ENCODE data around the gene IL1F10. TPM values are rescaled to one million over a fixed set of nuclear protein-coding genes. Genes with fewer than 3 reads are reported as not detected.
A peak's percentile ranks its signal among the peaks of the same experiment; 100 is the strongest.

Gene IL1F10
- total RNA-seq, 1 experiment from 2014 or later, result not detected

DNA sequence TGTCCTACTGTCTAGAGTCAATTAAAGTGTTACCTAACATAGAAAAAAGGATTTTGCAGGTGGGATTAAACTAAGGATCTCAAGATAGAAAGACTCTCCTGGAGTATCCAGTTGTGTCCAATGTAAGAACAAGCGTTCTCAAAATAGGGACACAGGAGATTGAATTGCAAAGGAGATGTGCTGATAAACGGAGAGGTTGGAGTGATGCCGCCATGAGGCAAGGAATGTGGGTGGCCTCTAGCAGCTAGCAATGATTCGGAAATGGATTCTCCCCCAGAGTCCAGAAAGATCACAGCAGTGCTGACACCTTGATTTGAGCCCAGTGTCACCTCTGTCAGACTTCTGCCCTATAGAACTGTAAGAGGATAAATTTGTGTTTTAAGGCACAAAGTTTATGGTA lies 35.5 kb downstream of the IL1F10 start:
- Histone ChIP-seq H3K4me1 (ENCODE audit: insufficient read depth, low read length, poor library complexity, severe bottlenecking) (no peaks in the 10 kb centered on the region), H3K27ac (ENCODE audit: low read depth, low read length, poor library complexity, severe bottlenecking) (no peak overlapping the region), H3K27me3 (replicated peaks; ENCODE audit: insufficient read depth, low read depth, low read length, poor library complexity) (peaks cover 3% of the 10 kb centered on the region), H3K9me3 (ENCODE audit: low read depth, low read length, poor library complexity, severe bottlenecking) (no peaks in the 10 kb centered on the region), H3K4me3 (ENCODE audit: low read depth, low read length, poor library complexity, severe bottlenecking) (no peak overlapping the region), H3K36me3 (ENCODE audit: insufficient read depth, low read length, poor library complexity, severe bottlenecking) (no peaks in the 10 kb centered on the region)
- TF ChIP-seq, protein P1, sequence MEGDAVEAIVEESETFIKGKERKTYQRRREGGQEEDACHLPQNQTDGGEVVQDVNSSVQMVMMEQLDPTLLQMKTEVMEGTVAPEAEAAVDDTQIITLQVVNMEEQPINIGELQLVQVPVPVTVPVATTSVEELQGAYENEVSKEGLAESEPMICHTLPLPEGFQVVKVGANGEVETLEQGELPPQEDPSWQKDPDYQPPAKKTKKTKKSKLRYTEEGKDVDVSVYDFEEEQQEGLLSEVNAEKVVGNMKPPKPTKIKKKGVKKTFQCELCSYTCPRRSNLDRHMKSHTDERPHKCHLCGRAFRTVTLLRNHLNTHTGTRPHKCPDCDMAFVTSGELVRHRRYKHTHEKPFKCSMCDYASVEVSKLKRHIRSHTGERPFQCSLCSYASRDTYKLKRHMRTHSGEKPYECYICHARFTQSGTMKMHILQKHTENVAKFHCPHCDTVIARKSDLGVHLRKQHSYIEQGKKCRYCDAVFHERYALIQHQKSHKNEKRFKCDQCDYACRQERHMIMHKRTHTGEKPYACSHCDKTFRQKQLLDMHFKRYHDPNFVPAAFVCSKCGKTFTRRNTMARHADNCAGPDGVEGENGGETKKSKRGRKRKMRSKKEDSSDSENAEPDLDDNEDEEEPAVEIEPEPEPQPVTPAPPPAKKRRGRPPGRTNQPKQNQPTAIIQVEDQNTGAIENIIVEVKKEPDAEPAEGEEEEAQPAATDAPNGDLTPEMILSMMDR (conservative IDR thresholded peaks at IDR 0.05; ENCODE audit: low read depth, low read length), result no peak
- no peak for TF ChIP-seq EZH2 (IDR thresholded peaks at IDR 0.05; ENCODE audit: borderline replicate concordance, low read depth, low read length, poor library complexity, severe bottlenecking)
- intact Hi-C loops (cut with micrococcal nuclease; ENCODE audit: unreplicated experiment), result no loop called here
- CTCF ChIA-PET, result no interaction called here
- BruUV-seq (replicated peaks), result no TSS peak
- no peak for DNase-seq (ENCODE audit: low spot score)
- POLR2A ChIA-PET (ENCODE audit: low non-redundant PET), result no interaction called here

DNA sequence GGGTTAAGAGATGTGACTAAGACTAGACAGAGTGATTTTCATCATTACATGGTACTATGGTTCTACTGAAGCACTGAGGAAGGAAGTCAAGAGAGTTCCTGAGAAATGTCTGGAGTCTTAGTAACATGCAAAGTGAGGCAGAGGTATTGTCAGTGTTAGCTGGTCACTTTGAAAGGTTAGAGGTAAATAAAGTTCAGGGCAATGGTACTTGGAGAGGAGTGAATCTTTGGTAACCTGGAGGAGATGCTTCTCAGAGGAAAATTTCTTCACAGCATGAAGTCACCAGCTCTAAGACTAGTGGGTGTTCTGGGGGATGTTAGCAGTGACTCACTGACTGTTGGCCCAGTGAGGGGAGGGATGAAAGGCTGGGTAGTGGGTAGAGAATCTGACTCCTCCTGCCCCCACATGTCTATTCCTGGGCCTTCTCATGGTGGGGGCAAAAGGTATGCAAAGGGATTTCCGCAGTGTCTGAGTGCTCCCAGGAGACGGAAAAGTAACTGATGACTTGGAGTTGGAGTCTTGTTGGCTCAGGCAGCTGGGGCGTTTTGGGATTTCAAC lies 36.4 kb downstream of the IL1F10 start:
- H3K9me3 ChIP-seq (ENCODE audit: low read depth, low read length, poor library complexity, severe bottlenecking), result no peaks in the 10 kb centered on the region
- no peaks in the 10 kb centered on the region for H3K4me1 ChIP-seq (ENCODE audit: insufficient read depth, low read length, poor library complexity, severe bottlenecking)
- H3K36me3 ChIP-seq (ENCODE audit: insufficient read depth, low read length, poor library complexity, severe bottlenecking), result no peaks in the 10 kb centered on the region
- H3K4me3 ChIP-seq (ENCODE audit: low read depth, low read length, poor library complexity, severe bottlenecking), result no peak overlapping the region
- no peak overlapping the region for H3K27ac ChIP-seq (ENCODE audit: low read depth, low read length, poor library complexity, severe bottlenecking)
- intact Hi-C loops (cut with micrococcal nuclease; ENCODE audit: unreplicated experiment), result no loop called here
- DNase-seq (ENCODE audit: low spot score), result no peak
- no TSS peak for BruUV-seq (replicated peaks)
- POLR2A ChIA-PET (ENCODE audit: low non-redundant PET), result no interaction called here
- CTCF ChIA-PET, result no interaction called here
- peaks cover 3% of the 10 kb centered on the region for H3K27me3 ChIP-seq (replicated peaks; ENCODE audit: insufficient read depth, low read depth, low read length, poor library complexity)
- TF ChIP-seq, protein P1 (conservative IDR thresholded peaks at IDR 0.05; ENCODE audit: low read depth, low read length), result no peak
- no peak for TF ChIP-seq EZH2 (IDR thresholded peaks at IDR 0.05; ENCODE audit: borderline replicate concordance, low read depth, low read length, poor library complexity, severe bottlenecking)

- Histone ChIP-seq H3K9me3 (ENCODE audit: low read depth, low read length, poor library complexity, severe bottlenecking) (no peaks in the 10 kb centered on the region), H3K4me3 (ENCODE audit: low read depth, low read length, poor library complexity, severe bottlenecking) (no peak overlapping the region), H3K27me3 (replicated peaks; ENCODE audit: insufficient read depth, low read depth, low read length, poor library complexity) (peaks cover 8% of the 10 kb centered on the region), H3K27ac (ENCODE audit: low read depth, low read length, poor library complexity, severe bottlenecking) (no peak overlapping the region), H3K36me3 (ENCODE audit: insufficient read depth, low read length, poor library complexity, severe bottlenecking) (no peaks in the 10 kb centered on the region), H3K4me1 (ENCODE audit: insufficient read depth, low read length, poor library complexity, severe bottlenecking) (no peaks in the 10 kb centered on the region)
- ChIA-PET POLR2A (ENCODE audit: low non-redundant PET) (no interaction called here), CTCF (no interaction called here)
- no TSS peak for BruUV-seq (replicated peaks)
- TF ChIP-seq, protein P1 (conservative IDR thresholded peaks at IDR 0.05; ENCODE audit: low read depth, low read length), result no peak
- no peak for TF ChIP-seq EZH2 (IDR thresholded peaks at IDR 0.05; ENCODE audit: borderline replicate concordance, low read depth, low read length, poor library complexity, severe bottlenecking)
- DNase-seq (ENCODE audit: low spot score), result peak; percentile 16
- intact Hi-C loops (cut with micrococcal nuclease; ENCODE audit: unreplicated experiment), result no loop called here
Measured at GRCh38 chr2:113105047-113105785, 37.4 kb downstream of the IL1F10 start.

Data from A673 (cell line).